Measurements from ENCODE around the gene FOLR1.

DNA sequence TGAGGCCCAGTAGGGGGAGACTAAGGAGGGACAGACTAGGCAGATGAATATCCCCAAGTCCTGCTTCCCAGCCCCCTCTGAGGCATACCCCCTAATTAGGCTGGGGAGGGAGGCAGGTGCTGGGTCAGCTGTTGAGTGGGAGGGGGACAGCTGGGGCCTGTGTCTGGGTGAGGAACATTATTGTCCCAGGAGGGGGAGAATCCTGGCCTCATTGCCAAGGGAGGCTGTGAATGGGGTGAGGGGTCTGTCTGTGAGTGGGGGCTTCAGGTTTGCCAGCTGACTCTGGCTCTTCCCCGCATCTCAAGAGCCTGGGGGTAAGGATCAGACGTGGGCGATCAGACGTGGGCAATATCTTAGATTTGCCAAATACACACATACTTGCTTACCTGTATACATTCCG is 34.8 kb downstream of the FOLR1 start:
- TF ChIP-seq, protein P1, sequence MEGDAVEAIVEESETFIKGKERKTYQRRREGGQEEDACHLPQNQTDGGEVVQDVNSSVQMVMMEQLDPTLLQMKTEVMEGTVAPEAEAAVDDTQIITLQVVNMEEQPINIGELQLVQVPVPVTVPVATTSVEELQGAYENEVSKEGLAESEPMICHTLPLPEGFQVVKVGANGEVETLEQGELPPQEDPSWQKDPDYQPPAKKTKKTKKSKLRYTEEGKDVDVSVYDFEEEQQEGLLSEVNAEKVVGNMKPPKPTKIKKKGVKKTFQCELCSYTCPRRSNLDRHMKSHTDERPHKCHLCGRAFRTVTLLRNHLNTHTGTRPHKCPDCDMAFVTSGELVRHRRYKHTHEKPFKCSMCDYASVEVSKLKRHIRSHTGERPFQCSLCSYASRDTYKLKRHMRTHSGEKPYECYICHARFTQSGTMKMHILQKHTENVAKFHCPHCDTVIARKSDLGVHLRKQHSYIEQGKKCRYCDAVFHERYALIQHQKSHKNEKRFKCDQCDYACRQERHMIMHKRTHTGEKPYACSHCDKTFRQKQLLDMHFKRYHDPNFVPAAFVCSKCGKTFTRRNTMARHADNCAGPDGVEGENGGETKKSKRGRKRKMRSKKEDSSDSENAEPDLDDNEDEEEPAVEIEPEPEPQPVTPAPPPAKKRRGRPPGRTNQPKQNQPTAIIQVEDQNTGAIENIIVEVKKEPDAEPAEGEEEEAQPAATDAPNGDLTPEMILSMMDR (IDR thresholded peaks at IDR 0.05) = no peak
- no peak for TF ChIP-seq POLR2A (IDR thresholded peaks at IDR 0.05)
